Stomach (tissue), 9 donors: ENCODE data around the gene ACVR1B. TPM values are rescaled to one million over a fixed set of nuclear protein-coding genes. Genes with fewer than 3 reads are reported as not detected.

Experiments
- DNase-seq, 2 donors: peaks; one replicate each; pipeline versions ENCODE4 v3.0.0 to v3.0.0-alpha.2; 2013 to 2019
- H3K27ac ChIP-seq, 5 donors: fragments of 200-600 bp in 4 of 5; sonication (generic) in 4 of 5; one replicate each; pipeline ENCODE4 v1.5.1; 2013 to 2019; ENCODE audit warnings: mild to moderate bottlenecking in 1 of 5, moderate library complexity in 1 of 5
- H3K27me3 ChIP-seq, 3 donors: fragments of 200-600 bp; sonication (generic); one replicate each; pipeline ENCODE4 v1.5.1; 2017 to 2019; ENCODE audit warnings: mixed run types in 1 of 3
- H3K36me3 ChIP-seq, 4 donors: fragments of 200-600 bp; sonication (generic); 1 replicate in 3 of 4; 2 replicates in 1 of 4; pipeline ENCODE4 v1.5.1; 2016 to 2019
- H3K4me1 ChIP-seq, 4 donors: fragments of 200-600 bp; sonication (generic); one replicate each; pipeline ENCODE4 v1.5.1; 2016 to 2019
- H3K4me3 ChIP-seq, 4 donors: fragments of 200-600 bp; sonication (generic) in 3 of 4; one replicate each; pipeline ENCODE4 v1.5.1; 2016 to 2019; ENCODE audit warnings: mild to moderate bottlenecking in 1 of 4
- H3K9me3 ChIP-seq, 4 donors: fragments of 200-600 bp; sonication (generic); one replicate each; pipeline ENCODE4 v1.5.1; 2016 to 2019
- CTCF ChIP-seq, 7 experiments: fragments of 450-650 bp in 4 of 7; fragments of 200-600 bp in 3 of 7; sonication (generic) in 3 of 7; IDR thresholded peaks; one replicate each; pipeline ENCODE4 v1.5.1; 2016 to 2019; ENCODE audit warnings: antibody characterized with exemption in 7 of 7, control low read depth in 2 of 7, mild to moderate bottlenecking in 1 of 7
- EP300 ChIP-seq: sonication (generic); formaldehyde crosslinking; IDR thresholded peaks from one replicate; pipeline ENCODE4 v1.6.1; 2017; ENCODE audit warnings: antibody characterized with exemption
- POLR2A ChIP-seq, 4 donors: fragments of 450-650 bp; IDR thresholded peaks; one replicate each; pipeline ENCODE4 v1.6.1; 2016; ENCODE audit warnings: antibody characterized with exemption in 4 of 4, control low read depth in 2 of 4, mild to moderate bottlenecking in 1 of 4, moderate library complexity in 1 of 4
- POLR2AphosphoS5 ChIP-seq, 3 donors: sonication (generic); formaldehyde crosslinking; IDR thresholded peaks; one replicate each; pipeline ENCODE4 v1.6.1; 2016; ENCODE audit warnings: antibody characterized with exemption in 3 of 3
- WGBS, 5 donors: extraction: QIAGEN DNeasy Blood & Tissue Kit in 3 of 5; methylation state at CpG; one replicate each; pipeline versions ENCODE4 v1.1.5 to v1.1.7; 2013 to 2018; 5-methylcytosine and 5-hydroxymethylcytosine counted together
- intact Hi-C: fragments of 100-400 bp; cut with DNase I; formaldehyde crosslinking; loops from one replicate; pipeline ENCODE4 v1.15.1; 2023; ENCODE audit warnings: low total_unique reads
- polyA plus RNA-seq, 3 donors: library from polyadenylated mRNA; stranded (reverse); fragments of 200-250 nt; gene quantifications; one replicate each; pipeline ENCODE4 v1.2.3, GENCODE V29; 2013
- total RNA-seq, 5 donors: library from RNA; depleted of rRNA; stranded (reverse); fragments of >200 nt; gene quantifications; one replicate each; pipeline versions ENCODE4 v1.1.0 to v1.2.3, GENCODE V29; 2014 to 2016
- donor health status: healthy with polysubstance abuse.
- donor health status: Bipolar disorder and iron deficiency.
- donor health status: healthy.

ACVR1B gene
- total and polyA plus RNA-seq, 8 donors: 8.3 to 53.1 (median 24.5) TPM

- Histone ChIP-seq H3K4me3 (no peak overlapping the region), H3K4me1 (peaks cover 18 to 36% (median 22%) of the 10 kb centered on the region in 4 donors), H3K27me3 (no peaks in the 10 kb centered on the region), H3K9me3 (no peaks in the 10 kb centered on the region), H3K27ac (peak overlapping the region in 1 of 5 donors; percentile 82), H3K36me3 (peaks cover 0 to 5% (median under 1%) of the 10 kb centered on the region in 4 donors)
- TF ChIP-seq CTCF (IDR thresholded peaks at IDR 0.05) (no peak), EP300 (no peak), POLR2A (IDR thresholded peaks at IDR 0.05) (no peak), POLR2AphosphoS5 (IDR thresholded peaks at IDR 0.05) (no peak)
- no peak for DNase-seq
- WGBS, 5 donors: 82 to 88% (median 86%) methylated on average over 4 to 5 of the region's 5 CpGs
- intact Hi-C loops: no loop called here
Measured at GRCh38 chr12:51924551-51925319, 26.8 kb upstream of the ACVR1B start.

GRCh38 chr12:51925346-51926063 lies 26.0 kb upstream of the ACVR1B start:
- 61 to 73% (median 68%) methylated on average over 2 to 3 of the region's 3 CpGs for WGBS, 5 donors
- intact Hi-C loops: no loop called here
- Histone ChIP-seq H3K27me3 (no peaks in the 10 kb centered on the region), H3K4me3 (no peak overlapping the region), H3K36me3 (no peaks in the 10 kb centered on the region), H3K27ac (peak overlapping the region in 2 of 5 donors; percentile 33 to 37), H3K4me1 (peaks cover 18 to 36% (median 22%) of the 10 kb centered on the region in 4 donors), H3K9me3 (no peaks in the 10 kb centered on the region)
- no peak for TF ChIP-seq POLR2AphosphoS5 (IDR thresholded peaks at IDR 0.05)
- TF ChIP-seq CTCF (IDR thresholded peaks at IDR 0.05): no peak
- no peak for TF ChIP-seq EP300
- no peak for TF ChIP-seq POLR2A (IDR thresholded peaks at IDR 0.05)
- DNase-seq: no peak

- H3K4me1 ChIP-seq: peaks cover 18 to 36% (median 22%) of the 10 kb centered on the region in 4 donors
- intact Hi-C loops: no loop called here
- TF ChIP-seq POLR2AphosphoS5 (IDR thresholded peaks at IDR 0.05): no peak
- TF ChIP-seq CTCF (IDR thresholded peaks at IDR 0.05): no peak
- TF ChIP-seq POLR2A (IDR thresholded peaks at IDR 0.05): no peak
- TF ChIP-seq EP300: no peak
- H3K4me3 ChIP-seq: no peak overlapping the region
- H3K27ac ChIP-seq: peak overlapping the region in 2 of 5 donors; percentile 33 to 37
- no peaks in the 10 kb centered on the region for H3K9me3 ChIP-seq
- no peaks in the 10 kb centered on the region for H3K27me3 ChIP-seq
- DNase-seq: peak in 1 of 2 donors; percentile 55
- WGBS, 5 donors: 39 to 60% (median 43%) methylated on average over 8 of the region's 8 CpGs
- no peaks in the 10 kb centered on the region for H3K36me3 ChIP-seq
Measured at GRCh38 chr12:51926064-51926632, 25.4 kb upstream of the ACVR1B start.

- Histone ChIP-seq H3K4me1 (peaks cover 18 to 36% (median 22%) of the 10 kb centered on the region in 4 donors), H3K27ac (peak overlapping the region in 1 of 5 donors; percentile 33), H3K36me3 (no peaks in the 10 kb centered on the region), H3K4me3 (no peak overlapping the region), H3K9me3 (no peaks in the 10 kb centered on the region), H3K27me3 (no peaks in the 10 kb centered on the region)
- TF ChIP-seq CTCF (IDR thresholded peaks at IDR 0.05): peak in 5 of 7 experiments; percentile 45 to 77 (median 72)
- TF ChIP-seq POLR2AphosphoS5 (IDR thresholded peaks at IDR 0.05): no peak
- whole genome bisulfite sequencing, 5 donors: 34 to 74% (median 43%) methylated on average over 2 of the region's 2 CpGs
- intact Hi-C loops: no loop called here
- peak; percentile 73 to 75 for DNase-seq
Measured at GRCh38 chr12:51926718-51927117, 24.8 kb upstream of the ACVR1B start.
